Osteoblast (primary cell): ENCODE data around the gene TNFRSF1A. TPM values are rescaled to one million over a fixed set of nuclear protein-coding genes. Genes with fewer than 3 reads are reported as not detected.
"Not testable (repeated sequence)": the region's sequence is repeated elsewhere in the genome, so short reads cannot be mapped to it uniquely, and the experiment has no call there.

Experiments
- DNase-seq: peaks from one replicate; pipeline ENCODE4 v3.0.0; 2011; ENCODE audit warnings: low spot score, mixed read lengths; ENCODE audit not compliant: insufficient read length; ENCODE audit errors: missing footprints
- H2AFZ ChIP-seq: 2 replicates; pipeline ENCODE4 v1.6.0; 2011; ENCODE audit warnings: mild to moderate bottlenecking, low read length
- H3K27ac ChIP-seq: 2 replicates; pipeline ENCODE4 v1.5.1; 2011; ENCODE audit warnings: mild to moderate bottlenecking, low read depth, low read length, moderate library complexity
- H3K27me3 ChIP-seq: 2 replicates; pipeline ENCODE4 v1.6.0; 2012; ENCODE audit warnings: mild to moderate bottlenecking, control low read depth, inconsistent platforms, low read length, moderate library complexity; ENCODE audit not compliant: insufficient read depth
- H3K36me3 ChIP-seq: 2 replicates; pipeline ENCODE4 v1.5.1; 2011; ENCODE audit warnings: mild to moderate bottlenecking, low read length, control low read depth, moderate library complexity; ENCODE audit not compliant: insufficient read depth
- H3K4me1 ChIP-seq: 2 replicates; pipeline ENCODE4 v1.5.1; 2011; ENCODE audit warnings: mild to moderate bottlenecking, low read length, control low read depth, moderate library complexity; ENCODE audit not compliant: insufficient read depth
- H3K4me2 ChIP-seq: 2 replicates; pipeline ENCODE4 v1.6.0; 2011; ENCODE audit warnings: mild to moderate bottlenecking, low read length; ENCODE audit not compliant: insufficient read depth
- H3K4me3 ChIP-seq: fragments of 200-600 bp; sonication (generic); 3 replicates; pipeline ENCODE4 v1.5.1; 2012; ENCODE audit warnings: mild to moderate bottlenecking, low read length, inconsistent platforms; ENCODE audit not compliant: insufficient read depth
- H3K79me2 ChIP-seq: 2 replicates; pipeline ENCODE4 v1.6.0; 2012; ENCODE audit warnings: mild to moderate bottlenecking, low read length, control low read depth, inconsistent platforms; ENCODE audit not compliant: insufficient read depth
- H3K9me3 ChIP-seq: 2 replicates; pipeline ENCODE4 v1.5.1; 2011; ENCODE audit warnings: low read depth, low read length, control low read depth
- H4K20me1 ChIP-seq: 2 replicates; pipeline ENCODE4 v1.6.0; 2012; ENCODE audit warnings: mild to moderate bottlenecking, low read length, control low read depth; ENCODE audit not compliant: insufficient read depth
- total RNA-seq: library from RNA; depleted of rRNA; stranded (reverse); fragments of >200 nt; gene quantifications from 2 replicates; pipeline ENCODE4 v1.2.3, GENCODE V29; 2012
- TF ChIP-seq, protein P1 (sequence below): IDR thresholded peaks from 2 replicates; pipeline ENCODE4 v1.5.1; 2011; ENCODE audit warnings: mild to moderate bottlenecking, low read depth, low read length, moderate library complexity; ENCODE audit errors: extremely low read depth

TNFRSF1A gene
- total RNA-seq, 1 donor = 228 TPM

DNA sequence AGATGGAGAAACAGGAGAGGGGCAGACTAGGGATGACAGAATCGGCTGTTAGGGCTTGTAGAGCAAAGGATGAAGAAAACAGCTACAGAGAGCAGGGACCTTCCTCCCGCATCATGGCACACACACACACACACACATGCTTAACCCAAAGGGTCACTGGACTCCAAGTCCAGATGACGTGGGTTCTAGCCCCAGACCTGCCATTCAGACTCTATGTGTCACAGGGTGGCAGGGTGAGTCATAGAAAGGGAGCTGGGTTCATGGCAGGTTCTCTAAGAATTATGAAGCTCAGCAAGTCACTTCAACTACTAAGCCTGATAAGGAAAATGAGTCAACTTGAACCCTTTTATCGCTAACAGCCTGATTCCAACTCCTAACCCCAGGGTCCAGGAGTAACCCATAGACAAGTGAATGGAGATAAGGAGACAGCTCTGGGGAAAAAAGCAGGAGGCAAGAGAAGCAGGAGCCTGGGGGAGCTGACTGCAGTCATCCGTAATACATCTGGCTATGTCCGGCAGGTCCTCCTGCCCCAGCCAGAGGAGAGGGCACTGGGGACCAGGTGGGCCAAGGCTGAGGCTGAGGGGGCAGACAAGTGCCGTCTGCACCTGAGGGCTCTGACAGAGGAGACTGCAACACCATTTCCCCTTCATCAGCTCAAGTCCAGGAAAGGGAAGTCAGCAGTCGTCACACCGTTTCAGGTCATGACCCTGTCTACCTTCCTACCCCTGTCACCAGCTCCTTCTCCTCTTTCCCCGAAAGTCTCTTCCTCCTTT, 3.6 kb upstream of the TNFRSF1A start:
- peak; percentile 97 for DNase-seq
- H3K4me1 ChIP-seq = peaks cover 38% of the 10 kb centered on the region
- peak overlapping the region; percentile 76 for H3K27ac ChIP-seq
- H3K4me3 ChIP-seq = no peak overlapping the region
- H4K20me1 ChIP-seq = peaks cover 7% of the 10 kb centered on the region
- peak overlapping the region; percentile 52 for H3K4me2 ChIP-seq
- H3K27me3 ChIP-seq = no peaks in the 10 kb centered on the region
- peaks cover 24% of the 10 kb centered on the region for H3K79me2 ChIP-seq
- no peaks in the 10 kb centered on the region for H3K9me3 ChIP-seq
- TF ChIP-seq, protein P1, sequence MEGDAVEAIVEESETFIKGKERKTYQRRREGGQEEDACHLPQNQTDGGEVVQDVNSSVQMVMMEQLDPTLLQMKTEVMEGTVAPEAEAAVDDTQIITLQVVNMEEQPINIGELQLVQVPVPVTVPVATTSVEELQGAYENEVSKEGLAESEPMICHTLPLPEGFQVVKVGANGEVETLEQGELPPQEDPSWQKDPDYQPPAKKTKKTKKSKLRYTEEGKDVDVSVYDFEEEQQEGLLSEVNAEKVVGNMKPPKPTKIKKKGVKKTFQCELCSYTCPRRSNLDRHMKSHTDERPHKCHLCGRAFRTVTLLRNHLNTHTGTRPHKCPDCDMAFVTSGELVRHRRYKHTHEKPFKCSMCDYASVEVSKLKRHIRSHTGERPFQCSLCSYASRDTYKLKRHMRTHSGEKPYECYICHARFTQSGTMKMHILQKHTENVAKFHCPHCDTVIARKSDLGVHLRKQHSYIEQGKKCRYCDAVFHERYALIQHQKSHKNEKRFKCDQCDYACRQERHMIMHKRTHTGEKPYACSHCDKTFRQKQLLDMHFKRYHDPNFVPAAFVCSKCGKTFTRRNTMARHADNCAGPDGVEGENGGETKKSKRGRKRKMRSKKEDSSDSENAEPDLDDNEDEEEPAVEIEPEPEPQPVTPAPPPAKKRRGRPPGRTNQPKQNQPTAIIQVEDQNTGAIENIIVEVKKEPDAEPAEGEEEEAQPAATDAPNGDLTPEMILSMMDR = no peak
- no peak overlapping the region for H2AFZ ChIP-seq
- H3K36me3 ChIP-seq = no peaks in the 10 kb centered on the region

DNA sequence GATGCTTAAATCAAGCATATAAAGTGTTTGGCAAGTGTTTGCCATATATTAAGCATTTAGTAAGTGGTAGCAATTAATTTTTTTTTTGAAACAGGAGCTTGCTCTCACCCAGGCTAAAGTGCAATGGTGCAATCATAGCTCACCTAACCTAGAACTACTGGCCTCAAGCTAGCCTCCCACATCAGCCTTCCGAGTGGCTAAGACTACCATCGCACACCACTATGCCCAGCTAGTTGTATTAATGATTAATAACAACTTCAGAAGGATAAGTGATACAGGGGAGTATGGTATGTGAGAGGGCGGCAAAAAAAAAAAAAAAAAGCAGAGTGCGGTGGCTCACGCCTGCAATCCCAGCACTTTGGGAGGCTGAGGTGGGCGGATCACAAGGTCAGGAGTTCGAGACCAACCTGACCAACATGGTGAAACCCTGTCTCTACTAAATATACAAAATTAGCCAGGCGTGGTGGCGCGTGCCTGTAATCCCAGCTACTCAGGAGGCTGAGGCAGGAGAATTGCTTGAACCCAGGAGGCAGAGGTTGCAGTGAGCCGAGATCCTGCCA, 2.3 kb upstream of the TNFRSF1A start:
- H3K27ac ChIP-seq, H3K9me3 ChIP-seq, H3K4me3 ChIP-seq, H3K4me2 ChIP-seq, H3K36me3 ChIP-seq, H3K27me3 ChIP-seq, DNase-seq: not testable (repeated sequence)
- H4K20me1 ChIP-seq = peaks cover 20% of the 10 kb centered on the region
- H2AFZ ChIP-seq = peak overlapping the region; percentile 83
- peaks cover 37% of the 10 kb centered on the region for H3K79me2 ChIP-seq
- H3K4me1 ChIP-seq = peaks cover 48% of the 10 kb centered on the region

DNA sequence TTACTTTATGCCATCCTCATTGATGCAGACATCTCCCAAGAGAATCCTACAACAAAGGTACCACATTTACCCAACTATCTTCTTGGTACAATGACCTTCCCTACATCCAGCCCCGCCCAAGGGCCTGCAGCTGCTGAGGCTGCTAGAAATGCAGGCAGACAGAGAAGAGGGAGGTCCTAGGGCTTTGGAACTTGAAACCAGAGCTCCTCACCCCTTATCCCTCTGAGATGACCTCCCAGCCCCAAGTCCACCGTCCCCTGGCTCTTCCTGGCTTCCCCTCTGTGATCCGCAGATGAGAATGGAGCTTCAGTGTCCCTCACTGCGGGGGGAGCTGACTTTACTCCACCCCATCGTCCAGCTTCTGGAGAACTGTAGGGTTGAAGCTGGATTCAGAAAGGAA, 1.6 kb upstream of the TNFRSF1A start:
- Histone ChIP-seq H3K4me2 (no peak overlapping the region), H3K79me2 (peaks cover 44% of the 10 kb centered on the region)
- DNase-seq = no peak

DNA sequence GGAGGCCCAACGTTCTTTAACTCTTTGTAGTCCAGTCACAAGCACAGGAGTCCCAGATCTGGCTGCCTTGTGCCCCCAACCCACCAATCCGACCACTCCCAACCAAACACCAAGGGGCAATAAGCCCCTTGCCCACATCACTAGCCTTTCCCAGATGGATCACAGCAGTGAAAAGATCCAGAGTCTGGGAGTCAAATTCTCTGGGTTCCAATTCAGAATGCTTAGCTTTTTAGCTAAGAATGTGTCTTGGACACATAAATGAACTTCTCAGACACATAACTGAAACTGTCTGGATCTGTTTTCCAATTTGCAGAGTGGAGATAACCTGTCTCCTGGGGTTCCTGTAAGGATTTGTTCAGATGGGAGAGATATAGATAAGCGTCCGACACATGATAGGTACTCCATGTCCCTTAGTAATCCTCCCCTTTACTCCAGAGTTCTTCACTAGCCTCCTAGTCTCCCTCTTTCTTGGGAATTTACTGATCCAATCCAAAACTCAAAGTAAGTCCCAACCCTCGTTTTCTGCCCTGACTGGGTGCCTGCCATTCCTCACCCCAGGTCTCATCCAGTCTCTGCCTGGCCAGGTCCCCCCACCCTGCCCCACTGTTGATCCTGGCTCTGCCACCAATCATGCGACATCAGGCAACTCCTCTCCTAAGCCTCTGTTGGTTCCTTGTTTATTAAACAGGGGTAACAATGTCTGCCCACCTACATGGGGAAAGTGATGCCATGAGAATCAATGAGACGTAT, 439 bp upstream of the TNFRSF1A start:
- Histone ChIP-seq H2AFZ (peak overlapping the region; percentile 62), H3K36me3 (peaks cover 5% of the 10 kb centered on the region), H4K20me1 (peaks cover 32% of the 10 kb centered on the region), H3K79me2 (peaks cover 56% of the 10 kb centered on the region), H3K27ac (peak overlapping the region; percentile 99), H3K4me1 (peaks cover 62% of the 10 kb centered on the region), H3K4me3 (peak overlapping the region; percentile 94), H3K9me3 (no peaks in the 10 kb centered on the region), H3K4me2 (peak overlapping the region; percentile 96), H3K27me3 (no peaks in the 10 kb centered on the region)
- TF ChIP-seq, protein P1 = no peak
- DNase-seq = peak; percentile 47

More for the DNA sequence above, 1.6 kb upstream of the TNFRSF1A start:
- no peaks in the 10 kb centered on the region for H3K27me3 ChIP-seq
- peaks cover 5% of the 10 kb centered on the region for H3K36me3 ChIP-seq
- TF ChIP-seq, protein P1 = no peak
- peaks cover 54% of the 10 kb centered on the region for H3K4me1 ChIP-seq
- peaks cover 26% of the 10 kb centered on the region for H4K20me1 ChIP-seq
- H2AFZ ChIP-seq = peak overlapping the region; percentile 83
- H3K4me3 ChIP-seq = no peak overlapping the region
- no peaks in the 10 kb centered on the region for H3K9me3 ChIP-seq
- no peak overlapping the region for H3K27ac ChIP-seq
